GM06990 (cell line): ENCODE data around the gene RIN3.

Experiments
- DNase-seq: peaks from one replicate; pipeline ENCODE4 v3.0.0-alpha.2; 2011; ENCODE audit not compliant: insufficient read length; ENCODE audit errors: extremely low read depth
- H3K27me3 ChIP-seq: replicated peaks from 2 replicates; pipeline ENCODE4 v1.6.0; 2011; ENCODE audit warnings: low read length; ENCODE audit not compliant: control insufficient read depth, insufficient read depth
- H3K36me3 ChIP-seq: 2 replicates; pipeline ENCODE4 v1.5.1; 2011; ENCODE audit warnings: low read length; ENCODE audit not compliant: control insufficient read depth, insufficient read depth
- H3K4me3 ChIP-seq: replicated peaks from 2 replicates; pipeline ENCODE4 v1.5.1; 2011; ENCODE audit warnings: low read depth, mild to moderate bottlenecking, control low read depth, low read length
- CTCF ChIP-seq: IDR thresholded peaks from 2 replicates; pipeline ENCODE4 v1.5.1; 2011; ENCODE audit warnings: low read length, control low read depth, mild to moderate bottlenecking, inconsistent platforms; ENCODE audit not compliant: insufficient read depth, poor library complexity, severe bottlenecking

The RIN3 gene

GRCh38 chr14:92666251-92666650 lies 152.7 kb downstream of the RIN3 start:
- Histone ChIP-seq H3K4me3 (no peak overlapping the region), H3K36me3 (peaks cover 4% of the 10 kb centered on the region), H3K27me3 (no peaks in the 10 kb centered on the region)
- no peak for DNase-seq
- no peak for TF ChIP-seq CTCF

GRCh38 chr14:92668276-92668973 lies 154.8 kb downstream of the RIN3 start:
- H3K4me3 ChIP-seq, result no peak overlapping the region
- no peak for TF ChIP-seq CTCF
- H3K27me3 ChIP-seq, result no peaks in the 10 kb centered on the region
- H3K36me3 ChIP-seq, result peaks cover 2% of the 10 kb centered on the region
- DNase-seq, result no peak

GRCh38 chr14:92670160-92670559 lies 156.6 kb downstream of the RIN3 start:
- Histone ChIP-seq H3K27me3 (no peaks in the 10 kb centered on the region), H3K4me3 (no peak overlapping the region), H3K36me3 (peaks cover 2% of the 10 kb centered on the region)
- DNase-seq, result no peak
- TF ChIP-seq CTCF, result peak; percentile 16

GRCh38 chr14:92670643-92671366 lies 157.2 kb downstream of the RIN3 start:
- H3K36me3 ChIP-seq, result peaks cover 2% of the 10 kb centered on the region
- TF ChIP-seq CTCF, result no peak
- no peaks in the 10 kb centered on the region for H3K27me3 ChIP-seq
- no peak overlapping the region for H3K4me3 ChIP-seq
- DNase-seq, result no peak

GRCh38 chr14:92673601-92674150 lies 160.1 kb downstream of the RIN3 start:
- no peaks in the 10 kb centered on the region; the same call in none of the 2 replicates for H3K36me3 ChIP-seq
- H3K4me3 ChIP-seq, result no peak overlapping the region
- DNase-seq, result no peak
- H3K27me3 ChIP-seq, result no peaks in the 10 kb centered on the region
- no peak for TF ChIP-seq CTCF
